CD4-positive, alpha-beta T cell (primary cell): ENCODE results near the gene EAF1. TPM values are rescaled to one million over a fixed set of nuclear protein-coding genes. Genes with fewer than 3 reads are reported as not detected.
A peak's percentile ranks its signal among the peaks of the same experiment; 100 is the strongest.

Source experiments
- ATAC-seq: fragments of 200-7000 bp; cut with Tn5 transposase; one replicate; pipeline ENCODE4 v1.10.0; 2022; ENCODE audit warnings: mild to moderate bottlenecking; ENCODE audit not compliant: poor library complexity
- CTCF ChIA-PET: fragments of 350-600 bp; sonication (Branson Sonifier 250); formaldehyde crosslinking; loops from one replicate; lab custom pipeline; 2021; ENCODE audit warnings: antibody characterized with exemption, inconsistent platforms; lab: Charles Lee
- POLR2A ChIA-PET: fragments of 350-600 bp; sonication (Branson Sonifier 250); formaldehyde crosslinking; loops from one replicate; lab custom pipeline; 2021; ENCODE audit warnings: antibody characterized with exemption, inconsistent platforms; lab: Charles Lee
- DNase-seq, 14 experiments: peaks; one replicate each; pipeline ENCODE4 v3.0.0-alpha.2; 2013 to 2020; ENCODE audit warnings: mixed read lengths in 2 of 14
- H3K27ac ChIP-seq, 2 donors: one replicate each; pipeline versions ENCODE4 v1.5.1 to v1.7.0; 2013; ENCODE audit warnings: low read length in 2 of 2, low read depth in 1 of 2, mild to moderate bottlenecking in 1 of 2
- H3K27me3 ChIP-seq, 2 experiments: 1 replicate in 1 of 2; 2 replicates in 1 of 2; pipeline versions ENCODE4 v1.6.1 to v1.7.0; 2013; ENCODE audit warnings: low read length in 2 of 2, control low read depth in 1 of 2, mild to moderate bottlenecking in 1 of 2, moderate library complexity in 1 of 2; ENCODE audit not compliant: insufficient read depth in 2 of 2, control insufficient read depth in 1 of 2
- H3K36me3 ChIP-seq: one replicate; pipeline ENCODE4 v1.6.1; 2013; ENCODE audit warnings: low read length, control low read depth; ENCODE audit not compliant: insufficient read depth
- H3K4me1 ChIP-seq: one replicate; pipeline ENCODE4 v1.6.1; 2013; ENCODE audit warnings: low read length, control low read depth; ENCODE audit not compliant: insufficient read depth
- H3K4me3 ChIP-seq: one replicate; pipeline ENCODE4 v1.5.1; 2013; ENCODE audit warnings: mild to moderate bottlenecking, low read length, moderate library complexity
- H3K9me3 ChIP-seq, 2 experiments: 1 replicate in 1 of 2; 2 replicates in 1 of 2; pipeline versions ENCODE4 v1.6.1 to v1.7.0; 2013; ENCODE audit warnings: low read length in 2 of 2, mild to moderate bottlenecking in 2 of 2, control low read depth in 1 of 2, moderate library complexity in 1 of 2; ENCODE audit not compliant: control insufficient read depth in 1 of 2, insufficient read depth in 1 of 2
- H3K27ac Mint-ChIP-seq: one replicate; pipeline ENCODE4 v1.8.0; 2020; ENCODE audit warnings: mixed read lengths
- H3K27me3 Mint-ChIP-seq: one replicate; pipeline ENCODE4 v1.8.0; 2021; ENCODE audit warnings: mixed read lengths
- H3K36me3 Mint-ChIP-seq: one replicate; pipeline ENCODE4 v1.8.0; 2021; ENCODE audit warnings: low read depth, mixed read lengths
- H3K4me1 Mint-ChIP-seq: one replicate; pipeline ENCODE4 v1.8.0; 2021; ENCODE audit warnings: low read depth, mixed read lengths
- H3K4me3 Mint-ChIP-seq: one replicate; pipeline ENCODE4 v1.8.0; 2020; ENCODE audit warnings: mild to moderate bottlenecking, mixed read lengths
- H3K9me3 Mint-ChIP-seq: one replicate; pipeline ENCODE4 v1.8.0; 2020; ENCODE audit warnings: mixed read lengths
- intact Hi-C, 2 experiments: fragments of 100-400 bp; cut with DNase I in 1 of 2; cut with micrococcal nuclease in 1 of 2; formaldehyde crosslinking; loops; one replicate each; pipeline versions ENCODE4 v1.15.1 to v1.9.0; 2023 to 2025; cut with DNase I, micrococcal nuclease
- total RNA-seq, 174 experiments: library from RNA in 2 of 174; stranded (reverse) in 2 of 174; gene quantifications; one replicate each; pipeline ENCODE4 v1.2.3 and lab custom pipeline; 2021 to 2026
- TF ChIP-seq, protein P1 (sequence below): fragments of 200-600 bp; IDR thresholded peaks from one replicate; pipeline ENCODE4 v1.8.0; 2022; ENCODE audit warnings: antibody characterized with exemption, mild to moderate bottlenecking

Gene EAF1
- total RNA-seq, 2 experiments from 2014 or later = 31.7 to 34.9 TPM

DNA sequence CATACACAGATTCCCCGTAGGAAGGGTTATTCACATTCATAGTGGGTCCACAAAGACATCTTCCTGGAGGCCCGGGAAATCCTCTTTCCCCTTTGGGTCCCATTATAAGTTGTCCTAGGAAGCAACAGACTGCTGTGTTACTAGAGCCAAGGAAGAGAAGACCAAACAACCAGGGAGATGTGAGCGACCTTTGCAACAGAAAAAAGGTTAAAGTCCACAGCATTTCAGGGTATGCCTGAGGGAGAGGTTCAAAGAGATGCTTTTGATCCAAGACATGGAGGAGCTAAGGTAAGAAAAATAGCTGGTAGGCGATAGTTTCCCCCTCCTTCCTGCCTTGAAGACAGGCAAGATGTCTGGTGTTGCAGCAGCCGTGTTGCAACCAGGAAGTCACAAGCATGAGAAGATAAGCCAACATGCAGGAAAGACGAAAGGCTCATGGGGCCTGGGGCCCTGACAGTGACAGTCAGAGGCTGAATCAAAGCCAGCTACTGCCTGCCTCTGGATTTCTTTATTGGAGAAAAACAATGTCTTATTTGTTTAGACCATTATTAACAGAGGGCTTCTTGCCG is 30.9 kb downstream of the EAF1 start:
- CTCF ChIA-PET = no interaction called here
- H3K27me3 Mint-ChIP-seq = no peaks in the 10 kb centered on the region
- Histone ChIP-seq H3K36me3 (peaks cover 4% of the 10 kb centered on the region), H3K27me3 (no peaks in the 10 kb centered on the region), H3K4me3 (no peak overlapping the region), H3K27ac (no peak overlapping the region), H3K9me3 (no peaks in the 10 kb centered on the region), H3K4me1 (peaks cover 21% of the 10 kb centered on the region)
- H3K4me1 Mint-ChIP-seq = peaks cover 11% of the 10 kb centered on the region
- POLR2A ChIA-PET = no interaction called here
- intact Hi-C loops = no loop called here
- no peak for ATAC-seq
- H3K36me3 Mint-ChIP-seq = no peaks in the 10 kb centered on the region
- DNase-seq = no peak
- TF ChIP-seq, protein P1, sequence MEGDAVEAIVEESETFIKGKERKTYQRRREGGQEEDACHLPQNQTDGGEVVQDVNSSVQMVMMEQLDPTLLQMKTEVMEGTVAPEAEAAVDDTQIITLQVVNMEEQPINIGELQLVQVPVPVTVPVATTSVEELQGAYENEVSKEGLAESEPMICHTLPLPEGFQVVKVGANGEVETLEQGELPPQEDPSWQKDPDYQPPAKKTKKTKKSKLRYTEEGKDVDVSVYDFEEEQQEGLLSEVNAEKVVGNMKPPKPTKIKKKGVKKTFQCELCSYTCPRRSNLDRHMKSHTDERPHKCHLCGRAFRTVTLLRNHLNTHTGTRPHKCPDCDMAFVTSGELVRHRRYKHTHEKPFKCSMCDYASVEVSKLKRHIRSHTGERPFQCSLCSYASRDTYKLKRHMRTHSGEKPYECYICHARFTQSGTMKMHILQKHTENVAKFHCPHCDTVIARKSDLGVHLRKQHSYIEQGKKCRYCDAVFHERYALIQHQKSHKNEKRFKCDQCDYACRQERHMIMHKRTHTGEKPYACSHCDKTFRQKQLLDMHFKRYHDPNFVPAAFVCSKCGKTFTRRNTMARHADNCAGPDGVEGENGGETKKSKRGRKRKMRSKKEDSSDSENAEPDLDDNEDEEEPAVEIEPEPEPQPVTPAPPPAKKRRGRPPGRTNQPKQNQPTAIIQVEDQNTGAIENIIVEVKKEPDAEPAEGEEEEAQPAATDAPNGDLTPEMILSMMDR = no peak
- H3K9me3 Mint-ChIP-seq = no peaks in the 10 kb centered on the region
- no peak overlapping the region for H3K27ac Mint-ChIP-seq
- H3K4me3 Mint-ChIP-seq = no peak overlapping the region

DNA sequence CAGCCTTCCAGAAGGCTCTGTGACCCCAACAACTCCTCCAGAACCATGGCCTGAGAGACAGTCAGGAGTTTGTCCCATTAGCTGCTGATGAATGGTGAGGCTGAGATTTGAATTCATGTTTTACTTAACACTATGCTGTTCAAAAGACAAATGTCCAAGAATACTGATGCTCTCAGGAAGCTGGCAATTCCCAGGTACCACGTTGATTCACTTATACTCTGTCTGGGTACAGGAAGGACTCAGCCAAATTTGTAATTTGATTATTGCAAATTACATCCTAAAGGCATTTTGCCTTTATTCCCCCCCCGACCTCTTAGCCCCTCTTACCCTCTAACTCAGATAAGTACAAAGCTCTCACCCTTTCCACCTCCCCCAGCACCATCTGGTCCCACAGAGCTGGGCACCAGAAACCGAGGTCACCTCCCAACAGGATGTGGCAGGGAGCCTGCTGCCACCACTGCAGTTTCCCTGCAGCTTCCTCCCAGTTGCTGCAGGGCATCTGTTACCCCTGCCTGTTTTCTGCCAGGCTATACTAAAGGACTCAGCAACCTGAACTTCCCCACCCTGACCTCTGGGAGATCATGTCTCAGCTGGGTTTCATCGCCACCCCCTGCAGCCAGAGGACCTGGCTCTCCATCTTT is 33.6 kb downstream of the EAF1 start:
- POLR2A ChIA-PET = no interaction called here
- Histone ChIP-seq H3K27ac (no peak overlapping the region), H3K4me3 (no peak overlapping the region), H3K9me3 (no peaks in the 10 kb centered on the region), H3K36me3 (peaks cover under 1% of the 10 kb centered on the region), H3K27me3 (no peaks in the 10 kb centered on the region), H3K4me1 (peaks cover 21% of the 10 kb centered on the region)
- Mint-ChIP-seq H3K4me1 (peaks cover 11% of the 10 kb centered on the region), H3K4me3 (no peak overlapping the region), H3K9me3 (no peaks in the 10 kb centered on the region), H3K36me3 (no peaks in the 10 kb centered on the region), H3K27me3 (no peaks in the 10 kb centered on the region), H3K27ac (no peak overlapping the region)
- ATAC-seq = no peak
- TF ChIP-seq, protein P1 = no peak
- intact Hi-C loops = no loop called here
- peak in 2 of 14 experiments; percentile 19 to 61 for DNase-seq
- CTCF ChIA-PET = no interaction called here

DNA sequence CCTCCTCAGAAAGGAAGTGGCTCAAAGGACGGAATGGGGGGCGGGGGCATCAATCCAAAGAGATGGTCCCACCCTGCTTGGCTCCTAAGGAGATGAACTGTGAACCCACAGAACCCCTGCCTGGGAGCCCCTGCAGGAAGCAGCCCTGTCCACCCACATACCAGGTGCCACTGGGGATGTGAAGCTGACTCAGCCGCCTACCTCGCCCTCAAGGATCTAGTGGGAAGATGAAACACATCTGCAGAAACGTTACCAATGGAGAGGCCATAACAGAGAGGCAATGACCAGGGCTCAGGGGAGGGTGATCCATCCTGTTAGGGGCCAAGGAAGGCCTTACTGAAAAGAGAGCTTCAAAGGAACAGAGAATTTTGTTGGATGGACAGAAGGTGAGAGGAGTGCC is 35.1 kb downstream of the EAF1 start:
- TF ChIP-seq, protein P1 = no peak
- Histone ChIP-seq H3K27me3 (no peaks in the 10 kb centered on the region), H3K27ac (no peak overlapping the region), H3K9me3 (no peaks in the 10 kb centered on the region), H3K4me3 (no peak overlapping the region), H3K36me3 (no peaks in the 10 kb centered on the region), H3K4me1 (peaks cover 22% of the 10 kb centered on the region)
- peaks cover 11% of the 10 kb centered on the region for H3K4me1 Mint-ChIP-seq
- no peaks in the 10 kb centered on the region for H3K27me3 Mint-ChIP-seq
- ChIA-PET CTCF (no interaction called here), POLR2A (no interaction called here)
- intact Hi-C loops = no loop called here
- H3K36me3 Mint-ChIP-seq = no peaks in the 10 kb centered on the region
- no peaks in the 10 kb centered on the region for H3K9me3 Mint-ChIP-seq
- DNase-seq (no peak), ATAC-seq (no peak)
- no peak overlapping the region for H3K4me3 Mint-ChIP-seq
- H3K27ac Mint-ChIP-seq = no peak overlapping the region
